Activated CD8-positive, alpha-beta memory T cell treated with anti-CD3 and anti-CD28 coated beads, Interleukin-2, amount 50 U/mL, for 24 hours (primary cell): ENCODE measurements around the gene EDN2.

ENCODE experiments used
- DNase-seq: peaks from one replicate; pipeline ENCODE4 v3.0.0-alpha.2; 2020; ENCODE audit errors: extremely low read depth

The EDN2 gene

GRCh38 chr1:41465741-41466140, 18.7 kb downstream of the EDN2 start:
- no peak for DNase-seq

- DNase-seq: no peak
Measured at GRCh38 chr1:41464885-41465284, 19.6 kb downstream of the EDN2 start.

DNA sequence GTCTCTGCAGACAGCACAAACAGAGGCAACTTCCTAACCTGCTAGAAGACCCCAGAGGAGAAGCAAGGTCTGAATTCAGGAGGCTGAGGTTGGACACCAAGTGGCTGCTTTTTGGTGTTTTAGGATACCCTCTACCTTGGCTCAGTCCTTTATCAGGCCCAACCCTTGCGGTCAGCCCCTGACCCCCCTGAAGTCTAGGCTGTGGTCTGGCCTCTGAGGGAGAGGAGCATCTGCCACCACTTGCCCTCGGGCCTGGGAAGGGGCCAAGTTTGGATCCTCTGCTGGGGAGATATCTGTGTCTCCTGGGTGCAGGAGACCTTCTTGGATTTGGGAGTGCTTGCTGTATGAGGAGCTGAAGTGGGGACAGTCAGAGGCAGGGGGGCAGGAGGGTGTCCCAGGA, 21.0 kb downstream of the EDN2 start:
- DNase-seq: no peak

- no peak for DNase-seq
Measured at GRCh38 chr1:41462680-41463004, 21.8 kb downstream of the EDN2 start.

DNA sequence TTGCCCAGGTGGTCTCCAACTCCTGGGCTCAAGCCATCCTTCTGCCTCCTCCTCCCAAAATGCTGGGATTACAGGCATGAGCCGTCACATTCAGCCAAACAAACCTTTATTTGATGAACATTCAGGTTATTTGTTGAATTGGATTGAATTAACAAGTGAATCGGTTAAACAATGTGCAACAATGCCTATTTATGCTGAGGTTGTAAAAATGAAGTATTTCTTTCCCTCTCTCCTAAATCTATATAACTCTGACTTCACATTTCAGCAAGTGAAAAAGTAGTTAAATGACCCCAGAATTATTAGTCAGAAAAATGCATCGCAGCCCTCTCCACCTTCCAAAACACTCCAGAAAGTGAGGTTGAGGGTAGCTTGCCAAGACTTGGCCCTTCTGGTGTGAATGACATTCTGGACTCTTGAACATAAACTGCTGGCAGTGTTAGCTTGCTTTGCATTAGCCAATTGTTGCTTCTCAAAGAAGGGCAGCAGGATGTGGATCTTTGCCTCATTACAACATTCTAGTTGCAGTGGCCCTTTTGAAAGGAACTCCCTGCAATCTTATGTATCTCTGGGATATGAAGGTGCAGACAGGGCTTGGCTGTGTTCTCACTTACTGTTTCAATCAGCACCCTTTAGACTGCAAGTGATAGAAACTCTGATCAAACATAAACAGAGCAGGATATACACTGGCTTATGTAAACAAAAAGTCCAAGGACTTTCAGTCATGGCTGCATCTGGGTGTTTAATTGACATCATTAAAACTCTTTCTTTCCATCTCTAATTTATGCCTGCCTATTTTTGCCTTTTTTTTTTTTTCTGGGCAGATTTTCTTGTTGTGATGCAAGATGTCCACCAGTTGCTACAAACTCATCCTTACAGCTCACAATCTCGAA, 22.4 kb downstream of the EDN2 start:
- no peak for DNase-seq

DNA sequence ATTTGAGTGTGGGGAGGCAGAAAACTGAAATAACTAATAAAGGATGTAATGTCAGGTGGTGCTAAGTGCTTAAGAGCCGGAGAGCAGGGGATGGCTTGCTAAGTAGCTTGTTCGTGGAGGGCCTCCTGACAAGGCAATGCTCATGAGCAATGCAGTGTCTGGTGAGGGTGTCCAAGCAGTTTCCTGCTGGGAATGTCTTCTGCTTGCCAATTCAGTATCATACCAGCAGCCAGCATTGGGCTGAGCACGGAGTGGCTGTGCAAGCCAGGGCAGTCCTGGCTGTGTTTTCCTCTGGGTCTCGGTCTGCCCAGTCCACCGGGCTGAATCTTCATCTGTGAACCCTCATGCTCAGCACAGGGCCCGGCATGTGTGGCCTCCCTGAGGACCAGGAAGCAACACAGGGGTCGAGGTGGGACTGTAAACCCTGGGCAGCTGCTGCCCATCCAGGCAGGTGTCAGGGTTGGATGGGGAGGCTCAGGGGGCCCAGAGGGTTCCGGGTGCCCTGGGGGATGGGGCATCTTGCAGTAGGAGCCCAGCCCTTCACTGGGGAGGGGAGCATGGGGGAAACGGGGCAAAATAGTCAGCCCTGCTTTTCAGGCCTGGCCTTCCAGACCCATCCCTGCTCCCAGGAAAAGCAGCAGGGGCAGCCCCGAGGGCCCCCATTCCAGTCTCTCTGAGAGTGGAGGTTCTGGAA, 27.5 kb downstream of the EDN2 start:
- no peak for DNase-seq

- no peak for DNase-seq
Measured at GRCh38 chr1:41455479-41456332, 28.8 kb downstream of the EDN2 start.

- DNase-seq: no peak
Measured at GRCh38 chr1:41454406-41454805, 30.1 kb downstream of the EDN2 start.

DNA sequence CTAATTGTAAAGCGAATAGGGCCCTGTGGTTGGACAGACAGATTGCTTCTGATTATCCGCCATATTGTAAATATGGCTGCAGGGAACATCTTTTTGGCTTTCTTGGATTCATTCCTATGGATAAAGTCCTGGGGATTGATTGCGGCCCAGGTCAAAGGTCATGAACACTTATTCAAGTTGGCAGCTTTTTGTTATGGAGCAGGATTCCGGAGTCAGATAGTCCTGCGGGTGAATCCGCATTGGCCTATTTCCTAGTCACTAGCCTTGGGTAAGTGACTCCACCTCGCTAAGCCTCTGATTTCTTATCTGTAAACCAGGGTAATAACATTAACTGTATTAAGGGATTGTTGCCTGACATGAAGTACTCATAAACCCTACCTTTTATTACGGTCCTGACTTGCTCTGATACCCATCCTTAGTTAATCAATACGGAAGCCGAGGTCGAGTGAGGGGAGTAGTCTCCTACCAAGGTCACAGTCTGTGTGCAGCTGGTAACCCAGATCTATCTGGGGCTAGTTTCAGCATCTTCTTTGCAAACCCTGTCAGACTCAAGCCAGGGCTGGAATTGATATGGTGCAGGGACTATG, 31.7 kb downstream of the EDN2 start:
- no peak for DNase-seq

DNA sequence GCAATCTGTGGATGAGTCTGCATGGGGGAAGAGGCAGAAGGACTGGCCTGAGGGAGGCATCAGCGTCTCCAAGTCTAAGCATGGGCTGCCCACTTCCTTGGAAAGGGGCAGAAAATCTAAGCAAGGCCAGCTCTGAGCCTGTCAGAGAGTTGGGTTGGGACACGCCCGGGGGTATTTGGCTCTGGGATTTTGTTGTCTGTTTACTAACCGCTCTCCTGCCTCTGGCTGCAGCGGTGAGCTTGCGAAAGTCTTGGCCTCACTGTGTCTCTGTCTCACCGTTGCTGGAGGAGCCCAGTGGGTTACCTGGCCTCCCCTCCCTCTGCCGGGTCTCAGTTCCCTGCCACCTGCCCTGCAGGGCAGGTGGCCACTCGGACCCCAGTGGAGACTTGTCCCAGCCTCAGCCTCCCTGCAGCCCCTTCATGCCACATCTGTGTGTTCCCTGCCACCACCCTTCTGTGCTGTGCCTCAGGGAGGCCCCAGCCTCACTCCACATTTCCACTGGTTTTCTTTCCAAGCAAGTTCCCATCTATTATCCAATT, 33.7 kb downstream of the EDN2 start:
- no peak for DNase-seq

DNA sequence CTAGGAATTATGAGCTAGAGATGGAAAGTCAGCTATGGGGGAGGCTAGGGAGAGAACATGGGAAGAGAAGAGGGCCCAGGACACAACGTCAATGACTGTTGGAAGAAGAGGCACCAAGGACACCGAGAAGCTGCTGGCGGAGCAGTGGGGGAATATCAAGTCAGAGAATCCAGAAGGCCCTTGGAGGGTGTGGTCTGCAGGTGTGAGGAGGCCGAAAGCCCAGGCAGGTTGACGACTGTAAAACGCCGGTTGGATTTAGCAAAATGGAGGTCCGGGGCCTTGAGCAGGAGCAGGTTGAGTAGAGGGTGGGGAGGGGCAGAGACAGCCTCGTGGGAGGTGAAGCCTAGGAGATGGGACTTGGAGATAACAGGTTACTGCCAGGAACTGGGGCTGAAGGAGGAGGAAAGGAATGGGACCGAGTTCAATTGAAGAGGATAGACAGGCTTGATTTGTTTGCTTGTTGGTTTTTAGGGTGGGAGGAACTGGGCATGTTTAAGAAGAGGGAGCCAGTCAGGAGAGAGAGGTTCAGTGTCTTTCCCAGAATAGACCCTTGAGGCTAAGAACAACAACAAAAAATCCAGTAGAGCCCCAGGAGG, 35.1 kb downstream of the EDN2 start:
- DNase-seq: no peak

DNA sequence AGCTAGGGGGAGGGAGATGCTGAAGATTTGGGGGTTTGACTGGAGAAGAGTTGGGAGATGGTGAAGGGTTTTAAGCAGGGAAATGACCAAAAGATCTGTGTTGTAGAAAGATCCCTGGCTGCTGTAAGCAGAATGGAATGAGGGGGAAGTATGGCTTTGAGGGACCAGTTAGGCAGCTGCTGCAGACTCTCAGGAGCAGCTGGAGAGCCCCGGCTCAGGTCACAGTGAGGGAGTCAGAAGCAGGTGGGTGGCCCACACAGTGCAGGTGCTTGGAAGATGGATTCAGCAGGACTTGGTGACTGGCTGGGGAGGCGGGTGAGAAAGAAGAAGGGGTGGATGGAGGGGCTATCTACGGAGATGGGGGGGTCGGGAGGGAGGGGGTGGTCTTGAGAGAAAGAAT, 35.7 kb downstream of the EDN2 start:
- no peak for DNase-seq

GRCh38 chr1:41447995-41448770, 36.3 kb downstream of the EDN2 start:
- DNase-seq: no peak

DNA sequence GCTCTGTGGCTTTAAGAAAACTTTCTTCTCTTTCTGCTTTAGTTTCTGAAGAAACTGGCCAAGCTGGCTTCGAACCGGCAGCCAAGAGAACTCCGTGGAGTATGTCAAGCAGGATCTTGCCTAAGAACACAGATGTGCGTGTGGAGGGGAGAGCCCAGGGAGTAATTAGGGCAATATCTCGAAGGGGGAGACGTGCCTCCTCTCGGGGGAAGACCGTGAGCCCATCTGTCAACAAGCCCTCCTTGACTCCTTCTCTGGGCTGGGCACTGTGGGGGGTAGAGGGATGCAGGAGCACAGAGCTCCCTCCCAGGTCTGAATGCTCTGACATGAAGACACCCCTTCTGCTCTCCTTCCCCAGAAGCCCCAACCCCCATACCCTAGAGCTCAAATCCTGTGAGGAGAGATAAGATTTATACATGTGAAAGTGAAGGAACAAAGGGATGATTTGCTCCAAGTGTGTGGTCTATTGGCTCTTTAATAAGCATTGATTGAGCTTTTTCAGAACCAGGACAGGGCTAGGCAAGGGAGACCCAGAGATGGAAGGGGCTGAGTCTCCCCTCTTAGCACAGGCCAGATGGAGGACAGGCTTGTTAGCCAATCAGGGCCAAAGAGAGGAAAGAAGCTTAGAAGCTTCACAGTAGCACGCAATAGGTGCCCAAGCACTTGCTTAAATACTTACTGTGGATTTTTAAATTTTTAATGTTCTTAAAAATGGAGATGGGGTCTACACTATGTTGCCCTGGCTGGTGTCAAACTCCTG, 37.5 kb downstream of the EDN2 start:
- DNase-seq: no peak

DNA sequence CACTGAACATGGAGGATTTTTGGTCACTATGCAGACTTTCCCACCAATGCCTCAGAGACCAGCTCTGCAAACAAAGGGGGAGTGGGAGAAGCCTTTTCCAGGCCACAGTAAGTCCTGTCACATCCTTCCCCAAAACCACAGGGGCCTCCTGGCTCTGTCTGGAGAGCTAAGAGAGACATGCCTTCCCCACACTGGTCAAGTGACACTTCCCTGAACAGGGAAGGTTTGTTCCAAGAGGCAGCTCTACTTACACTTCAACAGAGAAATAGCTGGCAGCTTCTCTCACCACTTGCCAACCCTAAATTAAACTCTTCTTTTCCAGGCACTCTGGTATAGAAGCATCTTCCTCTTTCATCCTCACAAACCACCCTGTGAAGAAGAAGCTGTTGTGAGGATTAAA, 39.7 kb downstream of the EDN2 start:
- DNase-seq: no peak

- no peak for DNase-seq
Measured at GRCh38 chr1:41444246-41444645, 40.2 kb downstream of the EDN2 start.

- DNase-seq: no peak
Measured at GRCh38 chr1:41442697-41443251, 41.7 kb downstream of the EDN2 start.

DNA sequence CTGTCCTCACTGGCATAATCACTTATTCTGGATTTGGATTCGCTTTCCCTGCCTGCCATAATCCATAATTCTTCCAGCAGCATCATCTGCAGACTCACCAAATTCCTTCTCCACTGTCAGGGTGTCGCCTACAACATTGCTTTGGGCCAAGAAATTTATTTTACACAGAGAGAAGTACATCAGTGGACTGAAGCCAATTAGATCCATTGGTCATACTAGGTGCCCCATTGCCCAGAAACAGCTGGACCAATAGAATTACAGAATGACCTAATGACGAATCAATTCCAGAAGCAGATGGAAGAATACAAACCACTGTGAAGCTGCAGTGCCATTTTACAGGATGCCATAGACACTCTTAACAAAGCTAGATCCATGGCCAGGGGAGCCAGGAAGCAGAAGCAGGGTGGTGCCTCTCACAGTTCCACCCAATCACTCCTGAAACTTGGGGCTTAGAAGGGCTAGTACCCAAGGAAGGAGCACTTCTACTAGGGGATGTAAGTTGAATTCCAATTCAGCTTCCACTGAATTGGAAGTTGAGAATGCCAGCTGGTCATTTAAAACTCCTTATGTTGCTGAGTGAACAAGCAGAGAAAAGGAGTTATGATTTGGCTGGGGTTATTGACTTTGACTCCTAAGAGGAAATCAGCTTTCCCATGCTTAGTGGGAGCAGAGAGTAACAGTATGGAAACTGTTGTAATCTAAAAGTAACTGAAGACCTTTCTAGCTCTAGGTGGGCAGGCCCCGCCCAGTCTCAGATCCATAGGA, 44.0 kb downstream of the EDN2 start:
- DNase-seq: no peak

DNA sequence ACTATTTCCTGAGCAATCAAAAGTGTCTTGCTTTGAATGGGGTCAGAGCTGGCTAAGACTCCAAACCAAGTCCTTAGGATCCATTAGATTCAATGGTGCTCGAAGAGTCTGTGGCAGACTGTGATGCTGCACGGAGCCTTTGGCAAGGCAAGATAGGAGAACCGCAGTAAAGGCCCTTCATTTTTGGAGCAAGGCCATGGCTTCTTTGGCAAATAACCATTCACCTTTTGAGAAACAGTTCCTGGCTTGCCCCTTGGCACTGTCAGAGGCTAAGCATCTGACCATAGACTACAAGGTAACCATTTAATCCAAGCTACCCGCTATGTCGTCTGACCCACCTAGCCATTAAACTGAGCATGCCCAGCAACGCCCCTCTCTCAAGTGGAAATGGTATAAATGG, 45.2 kb downstream of the EDN2 start:
- DNase-seq: no peak
